Fibroblast of pulmonary artery (primary cell): ENCODE data around the gene ACSL4.
"Not testable (repeated sequence)": the region's sequence is repeated elsewhere in the genome, so short reads cannot be mapped to it uniquely, and the experiment has no call there.

Experiments used
- DNase-seq: peaks from one replicate; pipeline ENCODE4 v3.0.0-alpha.2; 2010; ENCODE audit warnings: low read depth
- H3K4me3 ChIP-seq: replicated peaks from 2 replicates; pipeline ENCODE4 v1.5.1; 2011; ENCODE audit warnings: low read depth, mild to moderate bottlenecking, control low read depth, low read length, moderate library complexity
- TF ChIP-seq, protein P1 (sequence below): IDR thresholded peaks from 2 replicates; pipeline ENCODE4 v1.5.1; 2011; ENCODE audit warnings: mild to moderate bottlenecking, control low read depth, low read length, inconsistent platforms; ENCODE audit errors: missing control alignments

The ACSL4 gene

DNA sequence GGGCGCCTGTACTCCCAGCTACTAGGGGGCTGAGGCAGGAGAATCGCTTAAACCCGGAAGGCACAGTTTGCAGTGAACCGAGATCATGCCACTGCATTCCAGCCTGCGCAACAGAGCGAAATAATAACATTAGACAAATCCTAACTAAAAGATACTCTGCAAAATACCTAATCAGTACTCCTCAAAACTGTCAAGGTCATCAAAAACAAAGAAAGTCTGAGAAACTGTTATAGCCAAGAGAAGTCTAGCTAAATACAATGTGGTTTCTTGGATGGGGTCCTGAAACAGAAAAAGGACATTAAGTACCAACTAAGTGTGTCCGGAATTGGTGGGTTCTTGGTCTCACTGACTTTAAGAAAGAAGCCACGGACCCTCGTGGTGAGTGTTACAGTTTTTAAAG, 14.6 kb upstream of the ACSL4 start:
- no peak overlapping the region for H3K4me3 ChIP-seq
- TF ChIP-seq, protein P1, sequence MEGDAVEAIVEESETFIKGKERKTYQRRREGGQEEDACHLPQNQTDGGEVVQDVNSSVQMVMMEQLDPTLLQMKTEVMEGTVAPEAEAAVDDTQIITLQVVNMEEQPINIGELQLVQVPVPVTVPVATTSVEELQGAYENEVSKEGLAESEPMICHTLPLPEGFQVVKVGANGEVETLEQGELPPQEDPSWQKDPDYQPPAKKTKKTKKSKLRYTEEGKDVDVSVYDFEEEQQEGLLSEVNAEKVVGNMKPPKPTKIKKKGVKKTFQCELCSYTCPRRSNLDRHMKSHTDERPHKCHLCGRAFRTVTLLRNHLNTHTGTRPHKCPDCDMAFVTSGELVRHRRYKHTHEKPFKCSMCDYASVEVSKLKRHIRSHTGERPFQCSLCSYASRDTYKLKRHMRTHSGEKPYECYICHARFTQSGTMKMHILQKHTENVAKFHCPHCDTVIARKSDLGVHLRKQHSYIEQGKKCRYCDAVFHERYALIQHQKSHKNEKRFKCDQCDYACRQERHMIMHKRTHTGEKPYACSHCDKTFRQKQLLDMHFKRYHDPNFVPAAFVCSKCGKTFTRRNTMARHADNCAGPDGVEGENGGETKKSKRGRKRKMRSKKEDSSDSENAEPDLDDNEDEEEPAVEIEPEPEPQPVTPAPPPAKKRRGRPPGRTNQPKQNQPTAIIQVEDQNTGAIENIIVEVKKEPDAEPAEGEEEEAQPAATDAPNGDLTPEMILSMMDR, result no peak
- no peak for DNase-seq

DNA sequence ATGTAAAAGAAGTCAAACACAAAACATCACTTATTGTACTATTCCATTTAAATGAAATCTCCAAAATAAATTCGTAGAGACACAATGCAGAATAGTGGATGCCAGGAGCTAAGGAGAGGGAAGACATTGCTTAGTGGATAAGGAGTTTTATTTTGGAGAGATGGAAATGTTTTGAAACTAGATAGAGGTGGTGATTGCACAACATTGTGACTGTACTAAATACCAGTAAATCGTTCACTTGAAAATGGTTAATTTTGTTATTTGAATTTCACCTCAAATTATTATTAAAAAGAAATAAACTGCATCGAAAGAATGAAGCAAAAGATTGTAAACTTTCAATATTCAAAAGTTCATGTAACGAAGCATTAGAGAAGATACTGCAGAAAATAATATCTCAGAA, 9.7 kb upstream of the ACSL4 start:
- no peak overlapping the region for H3K4me3 ChIP-seq
- TF ChIP-seq, protein P1, result no peak
- DNase-seq, result no peak

DNA sequence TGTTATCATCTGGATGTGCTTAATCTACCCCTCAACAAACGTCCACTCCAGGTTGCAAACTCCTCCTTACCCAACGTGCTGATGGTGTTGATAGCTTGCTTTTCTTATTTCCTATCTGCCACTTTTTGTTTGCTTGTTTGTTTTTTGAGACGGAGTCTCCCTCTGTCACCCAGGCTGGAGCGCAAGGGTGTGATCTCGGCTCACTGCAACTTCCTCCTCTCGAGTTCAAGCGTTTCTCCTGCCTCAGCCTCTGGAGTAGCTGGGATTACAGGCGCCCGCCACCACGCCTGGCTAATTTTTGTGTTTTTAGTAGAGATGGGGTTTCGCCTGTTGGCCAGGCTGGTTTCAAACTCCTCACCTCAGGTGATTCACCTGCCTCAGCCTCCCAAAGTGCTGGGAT, 7.8 kb upstream of the ACSL4 start:
- not testable (repeated sequence) for H3K4me3 ChIP-seq, DNase-seq

DNA sequence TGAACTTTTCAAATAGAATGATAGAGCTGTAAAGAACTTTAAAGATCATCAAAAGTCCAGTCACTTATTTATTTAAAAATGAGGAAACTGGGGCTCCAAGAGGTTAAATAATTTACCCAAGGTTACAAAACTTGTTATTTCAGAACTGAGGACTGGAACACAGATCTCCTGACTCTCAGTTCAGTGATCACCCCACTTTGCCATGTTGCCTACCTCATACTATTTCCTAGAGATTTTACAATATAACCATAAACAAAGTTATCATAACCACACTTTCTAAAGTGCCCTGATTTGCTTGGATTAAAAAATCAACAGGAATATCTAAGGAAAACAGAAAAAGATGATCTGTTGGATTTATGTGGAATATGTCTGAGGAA, 7.4 kb upstream of the ACSL4 start:
- no peak overlapping the region for H3K4me3 ChIP-seq
- no peak for DNase-seq

DNA sequence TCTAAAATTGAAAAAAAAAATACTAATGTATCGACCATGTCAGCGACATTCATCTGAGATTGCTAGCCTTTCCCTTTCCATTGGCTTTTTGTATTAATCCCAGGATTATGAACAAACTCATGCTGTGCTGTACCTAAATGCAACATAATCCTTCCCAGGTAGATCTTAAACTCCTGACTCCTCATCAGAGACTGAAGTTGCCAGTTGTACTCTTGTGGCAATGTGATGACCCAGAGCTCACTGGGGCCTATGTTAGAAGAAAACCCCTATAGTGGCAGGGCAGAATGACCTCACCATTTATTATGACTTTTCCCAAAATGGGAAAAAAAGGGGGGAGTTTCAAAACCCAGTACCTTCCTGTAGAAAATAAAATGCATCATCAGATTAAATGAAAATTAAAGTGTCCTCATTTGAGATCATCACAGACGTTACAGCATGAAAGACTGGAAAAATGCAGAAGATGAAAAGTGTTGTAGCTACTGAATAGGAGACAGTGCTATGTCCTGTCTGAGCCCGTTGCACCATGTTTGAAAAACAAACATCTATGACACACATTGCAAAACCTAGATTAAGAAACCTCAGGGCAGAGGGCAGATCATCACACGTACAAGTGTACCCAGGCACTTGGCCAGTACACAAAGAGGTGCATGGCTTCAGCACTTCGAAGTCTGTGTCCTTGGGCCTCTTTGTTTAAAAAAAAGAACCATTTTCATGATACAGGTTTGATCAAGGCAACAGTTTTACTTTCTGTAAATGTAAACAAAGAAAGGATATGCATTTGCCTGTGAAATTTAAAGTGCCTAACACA, 6.8 kb upstream of the ACSL4 start:
- H3K4me3 ChIP-seq, result no peak overlapping the region
- TF ChIP-seq, protein P1, result no peak
- DNase-seq, result peak; percentile 72

More for the DNA sequence above, 7.4 kb upstream of the ACSL4 start:
- TF ChIP-seq, protein P1, result no peak

DNA sequence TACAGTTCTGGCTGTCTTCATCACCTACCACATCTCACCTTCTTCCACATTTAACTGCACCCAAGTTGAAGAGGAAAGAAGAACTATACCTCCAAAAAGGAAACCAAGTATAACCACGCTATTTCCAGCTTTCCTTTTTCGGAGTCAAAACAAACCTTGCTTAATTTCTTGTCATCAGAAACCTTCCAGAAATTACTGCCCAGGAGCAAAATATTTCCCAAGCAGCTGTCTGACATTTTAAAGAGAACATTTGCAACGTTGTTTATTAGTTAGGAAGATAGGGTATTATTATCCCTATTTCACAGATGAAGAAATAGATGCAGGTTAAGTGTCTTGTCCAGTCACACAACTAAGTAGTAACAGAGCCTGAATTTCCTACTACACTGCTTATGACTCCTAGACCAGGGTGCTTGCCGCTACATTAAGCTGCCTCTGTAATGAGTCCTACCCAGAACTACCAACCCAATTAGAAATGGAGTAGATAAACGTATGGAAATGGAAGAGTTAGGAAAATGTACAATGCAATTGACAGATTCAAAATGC, 2.2 kb upstream of the ACSL4 start:
- no peak for DNase-seq
- no peak overlapping the region for H3K4me3 ChIP-seq
- TF ChIP-seq, protein P1, result no peak

DNA sequence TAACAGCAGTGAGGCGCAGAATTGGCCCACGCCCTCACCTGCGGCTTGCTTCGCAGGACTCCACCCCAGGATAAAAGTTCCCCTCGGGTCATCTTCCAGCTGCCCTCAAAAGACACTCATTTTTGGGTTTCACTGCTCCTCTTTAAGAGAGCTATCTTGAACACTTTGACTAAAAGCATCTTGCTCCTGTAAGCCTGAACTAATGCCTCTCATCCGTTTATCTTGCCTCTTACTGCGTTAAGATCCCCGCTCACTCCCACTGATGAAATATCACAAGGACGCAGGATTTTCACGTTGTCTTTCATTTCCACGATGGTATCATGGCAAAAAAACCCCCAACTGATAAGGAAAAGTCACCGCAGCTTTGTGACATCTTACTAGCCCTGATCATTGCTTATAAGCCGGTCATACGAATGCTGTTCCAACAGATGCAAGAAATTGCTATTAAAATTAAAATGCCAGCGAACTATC, 591 bp upstream of the ACSL4 start:
- TF ChIP-seq, protein P1, result no peak
- DNase-seq, result no peak
- peak overlapping the region; percentile 65 for H3K4me3 ChIP-seq
